HG03039 (cell line): Measurements from ENCODE around the gene ANKRD44.

ENCODE experiments used
- ATAC-seq: cut with Tn5 transposase; IDR thresholded peaks from one replicate; pipeline ENCODE4 v1.9.1; 2021; ENCODE audit warnings: mild to moderate bottlenecking, moderate library complexity; ENCODE audit not compliant: unreplicated experiment

The ANKRD44 gene

GRCh38 chr2:196967775-196968174 is 342.8 kb downstream of the ANKRD44 start:
- ATAC-seq, result no peak

- no peak for ATAC-seq
These were observed 343.5 kb downstream of the ANKRD44 start for GRCh38 chr2:196967116-196967515.

GRCh38 chr2:196966061-196966460 is 344.5 kb downstream of the ANKRD44 start:
- ATAC-seq, result no peak

- no peak for ATAC-seq
These were observed 344.9 kb downstream of the ANKRD44 start for GRCh38 chr2:196965651-196966050.

GRCh38 chr2:196963961-196964360 is 346.6 kb downstream of the ANKRD44 start:
- ATAC-seq, result no peak

GRCh38 chr2:196963043-196963442 is 347.5 kb downstream of the ANKRD44 start:
- no peak for ATAC-seq

- no peak for ATAC-seq
These were observed 348.3 kb downstream of the ANKRD44 start for GRCh38 chr2:196962325-196962724.

- ATAC-seq, result peak; percentile 96
These were observed 348.7 kb downstream of the ANKRD44 start for GRCh38 chr2:196961889-196962288.

- no peak for ATAC-seq
These were observed 350.7 kb downstream of the ANKRD44 start for GRCh38 chr2:196959734-196960338.

- ATAC-seq, result no peak
These were observed 351.3 kb downstream of the ANKRD44 start for GRCh38 chr2:196959281-196959680.

GRCh38 chr2:196957881-196958525 is 352.6 kb downstream of the ANKRD44 start:
- ATAC-seq, result no peak

GRCh38 chr2:196957442-196957841 is 353.1 kb downstream of the ANKRD44 start:
- no peak for ATAC-seq

- no peak for ATAC-seq
These were observed 354.5 kb downstream of the ANKRD44 start for GRCh38 chr2:196956069-196956468.

- ATAC-seq, result no peak
These were observed 355.5 kb downstream of the ANKRD44 start for GRCh38 chr2:196955036-196955435.

GRCh38 chr2:196954001-196954400 is 356.6 kb downstream of the ANKRD44 start:
- ATAC-seq, result no peak

GRCh38 chr2:196952936-196953335 is 357.6 kb downstream of the ANKRD44 start:
- no peak for ATAC-seq

GRCh38 chr2:196951973-196952372 is 358.6 kb downstream of the ANKRD44 start:
- ATAC-seq, result no peak

GRCh38 chr2:196949116-196949515 is 361.5 kb downstream of the ANKRD44 start:
- ATAC-seq, result no peak

- peak; percentile 97 for ATAC-seq
These were observed 366.0 kb downstream of the ANKRD44 start for GRCh38 chr2:196944570-196944969.

GRCh38 chr2:196941398-196942078 is 369.0 kb downstream of the ANKRD44 start:
- ATAC-seq, result no peak

GRCh38 chr2:196939371-196939770 is 371.2 kb downstream of the ANKRD44 start:
- no peak for ATAC-seq
